ENCODE results near the gene CEACAM19.

Gene CEACAM19

GRCh38 chr19:44637390-44637764 lies 33.9 kb upstream of the CEACAM19 start:
- Histone ChIP-seq H3K79me2 (ENCODE audit: insufficient read depth, low read length) (no peaks in the 10 kb centered on the region), H3K36me3 (ENCODE audit: low read length) (no peaks in the 10 kb centered on the region), H3K9me2 (replicated peaks; ENCODE audit: insufficient read depth, low read length) (no peaks in the 10 kb centered on the region), H3F3A (ENCODE audit: insufficient read depth) (no peaks in the 10 kb centered on the region), H2AFZ (ENCODE audit: low read depth, low read length, severe bottlenecking) (no peak overlapping the region), H3K4me3 (ENCODE audit: insufficient read depth, low read length, poor library complexity, severe bottlenecking) (no peak overlapping the region), H3K4me2 (ENCODE audit: low read depth, low read length, poor library complexity, severe bottlenecking) (no peak overlapping the region), H3K9ac (ENCODE audit: low read length) (no peak overlapping the region), H3K27me3 (ENCODE audit: low read length) (no peaks in the 10 kb centered on the region; the same call in 1 of the 2 replicates), H3K9me3 (ENCODE audit: insufficient read depth, low read length) (no peaks in the 10 kb centered on the region), H4K20me1 (ENCODE audit: low read depth, low read length) (no peaks in the 10 kb centered on the region), H3K27ac (ENCODE audit: low read depth, low read length) (no peak overlapping the region)
- TF ChIP-seq CTCF (IDR thresholded peaks at IDR 0.05; ENCODE audit: insufficient read depth, low read length, poor library complexity, severe bottlenecking) (no peak), EZH2phosphoT487 (conservative IDR thresholded peaks at IDR 0.05; ENCODE audit: low read length) (no peak)

GRCh38 chr19:44640518-44640917 lies 30.8 kb upstream of the CEACAM19 start:
- TF ChIP-seq EZH2phosphoT487 (conservative IDR thresholded peaks at IDR 0.05; ENCODE audit: low read length) (no peak), CTCF (IDR thresholded peaks at IDR 0.05; ENCODE audit: insufficient read depth, low read length, poor library complexity, severe bottlenecking) (no peak)
- no peaks in the 10 kb centered on the region for H3K9me2 ChIP-seq (replicated peaks; ENCODE audit: insufficient read depth, low read length)
- no peaks in the 10 kb centered on the region for H3K9me3 ChIP-seq (ENCODE audit: insufficient read depth, low read length)
- no peak overlapping the region for H3K27ac ChIP-seq (ENCODE audit: low read depth, low read length)
- no peak overlapping the region for H3K9ac ChIP-seq (ENCODE audit: low read length)
- no peaks in the 10 kb centered on the region for H3K36me3 ChIP-seq (ENCODE audit: low read length)
- H3K79me2 ChIP-seq (ENCODE audit: insufficient read depth, low read length) = no peaks in the 10 kb centered on the region
- H3K27me3 ChIP-seq (ENCODE audit: low read length) = no peaks in the 10 kb centered on the region; the same call in 1 of the 2 replicates
- no peak overlapping the region for H3K4me2 ChIP-seq (ENCODE audit: low read depth, low read length, poor library complexity, severe bottlenecking)
- no peaks in the 10 kb centered on the region for H4K20me1 ChIP-seq (ENCODE audit: low read depth, low read length)
- H2AFZ ChIP-seq (ENCODE audit: low read depth, low read length, severe bottlenecking) = no peak overlapping the region
- H3K4me3 ChIP-seq (ENCODE audit: insufficient read depth, low read length, poor library complexity, severe bottlenecking) = no peak overlapping the region
- no peaks in the 10 kb centered on the region for H3F3A ChIP-seq (ENCODE audit: insufficient read depth)

GRCh38 chr19:44641501-44642265 lies 29.6 kb upstream of the CEACAM19 start:
- H4K20me1 ChIP-seq (ENCODE audit: low read depth, low read length) = no peaks in the 10 kb centered on the region
- no peaks in the 10 kb centered on the region for H3K9me2 ChIP-seq (replicated peaks; ENCODE audit: insufficient read depth, low read length)
- H3K79me2 ChIP-seq (ENCODE audit: insufficient read depth, low read length) = no peaks in the 10 kb centered on the region
- no peak overlapping the region for H3K27ac ChIP-seq (ENCODE audit: low read depth, low read length)
- H3K9ac ChIP-seq (ENCODE audit: low read length) = no peak overlapping the region
- H3F3A ChIP-seq (ENCODE audit: insufficient read depth) = no peaks in the 10 kb centered on the region
- no peaks in the 10 kb centered on the region for H3K36me3 ChIP-seq (ENCODE audit: low read length)
- TF ChIP-seq CTCF (IDR thresholded peaks at IDR 0.05; ENCODE audit: insufficient read depth, low read length, poor library complexity, severe bottlenecking) (no peak), EZH2phosphoT487 (conservative IDR thresholded peaks at IDR 0.05; ENCODE audit: low read length) (no peak)
- H3K9me3 ChIP-seq (ENCODE audit: insufficient read depth, low read length) = no peaks in the 10 kb centered on the region
- H2AFZ ChIP-seq (ENCODE audit: low read depth, low read length, severe bottlenecking) = no peak overlapping the region
- H3K4me3 ChIP-seq (ENCODE audit: insufficient read depth, low read length, poor library complexity, severe bottlenecking) = no peak overlapping the region
- H3K27me3 ChIP-seq (ENCODE audit: low read length) = no peaks in the 10 kb centered on the region
- no peak overlapping the region for H3K4me2 ChIP-seq (ENCODE audit: low read depth, low read length, poor library complexity, severe bottlenecking)
